ENCODE results near the gene KHDC4.
A peak's percentile ranks its signal among the peaks of the same experiment; 100 is the strongest.

Gene KHDC4

DNA sequence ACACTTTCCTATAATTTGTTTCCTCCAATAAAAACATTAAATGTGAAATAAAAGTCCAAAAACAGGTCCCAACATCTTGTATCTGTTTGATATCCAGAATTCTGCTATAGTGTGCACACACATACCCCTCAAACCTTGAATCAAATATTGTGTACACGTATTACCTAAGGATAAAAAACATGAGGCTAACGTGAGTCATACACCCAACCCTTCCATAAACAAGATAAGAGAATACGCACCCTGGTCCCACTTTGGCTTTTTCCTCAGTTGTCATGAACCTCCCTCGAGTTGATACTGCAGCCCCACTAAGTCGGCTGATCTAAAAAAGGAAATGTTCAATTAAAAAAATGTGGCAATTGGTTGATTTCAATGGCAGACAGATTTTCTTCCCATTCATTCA lies 5.2 kb downstream of the KHDC4 start:
- POLR2A ChIA-PET = interaction anchor here (0.9 kb wide), 1 partner anchor 13 kb away, joined by 4 read pairs; no protein-coding TSS in a partner anchor
- TF ChIP-seq PRDM4 (tag by site-specific recombination; IDR thresholded peaks at IDR 0.05) (no peak), YY1 (tag by site-specific recombination; IDR thresholded peaks at IDR 0.05) (no peak), OVOL3 (tag by site-specific recombination; IDR thresholded peaks at IDR 0.05) (no peak), TSHZ1 (tag by site-specific recombination; IDR thresholded peaks at IDR 0.05; ENCODE audit: borderline replicate concordance) (no peak), ZNF76 (tag by site-specific recombination; IDR thresholded peaks at IDR 0.05; ENCODE audit: borderline replicate concordance, low read depth) (no peak), ZNF138 (tag by site-specific recombination; IDR thresholded peaks at IDR 0.05; ENCODE audit: borderline replicate concordance) (no peak), SCRT1 (tag by site-specific recombination; IDR thresholded peaks at IDR 0.05; ENCODE audit: borderline replicate concordance) (no peak), ZNF624 (tag by site-specific recombination; IDR thresholded peaks at IDR 0.05) (no peak), ZNF391 (tag by site-specific recombination; IDR thresholded peaks at IDR 0.05; ENCODE audit: borderline replicate concordance, low read depth) (no peak), ZNF426 (tag by site-specific recombination; IDR thresholded peaks at IDR 0.05) (no peak), ZNF354C (tag by site-specific recombination; IDR thresholded peaks at IDR 0.05; ENCODE audit: borderline replicate concordance, low read depth) (no peak), ZNF555 (tag by site-specific recombination; conservative IDR thresholded peaks at IDR 0.05) (no peak), HOXA7 (CRISPR knock-in tag; IDR thresholded peaks at IDR 0.05; ENCODE audit: borderline replicate concordance) (no peak), ZNF670 (tag by site-specific recombination; IDR thresholded peaks at IDR 0.05; ENCODE audit: low read depth) (no peak), ZBTB17 (tag by site-specific recombination; IDR thresholded peaks at IDR 0.05) (no peak), RBAK (tag by site-specific recombination; IDR thresholded peaks at IDR 0.05) (no peak), ZNF248 (tag by site-specific recombination; IDR thresholded peaks at IDR 0.05) (no peak), ZNF560 (tag by site-specific recombination; IDR thresholded peaks at IDR 0.05; ENCODE audit: borderline replicate concordance) (no peak)
- H3K36me3 ChIP-seq (ENCODE audit: control insufficient read depth in 2 of 2, insufficient read depth in 1 of 2, low read length in 2 of 2) = peaks cover 81 to 98% of the 10 kb centered on the region in 2 experiments
- no peaks in the 10 kb centered on the region; the same call in none of the 2 replicates for H3K4me1 ChIP-seq (ENCODE audit: control insufficient read depth, insufficient read depth, low read length)
- H3K27ac ChIP-seq (ENCODE audit: extremely low read depth, low read depth, low read length) = peak overlapping the region; percentile 35
- no peak overlapping the region for H3K4me3 ChIP-seq (ENCODE audit: low read depth, low read length)
- no peaks in the 10 kb centered on the region for H3K9me3 ChIP-seq (ENCODE audit: control insufficient read depth, insufficient read depth, low read depth, low read length)
- CTCF ChIA-PET = no interaction called here

GRCh38 chr1:155925506-155925905 lies 8.7 kb downstream of the KHDC4 start:
- Histone ChIP-seq H3K9me3 (ENCODE audit: control insufficient read depth, insufficient read depth, low read depth, low read length) (no peaks in the 10 kb centered on the region), H3K27ac (ENCODE audit: extremely low read depth, low read depth, low read length) (no peak overlapping the region), H3K4me3 (ENCODE audit: low read depth, low read length) (no peak overlapping the region), H3K4me1 (ENCODE audit: control insufficient read depth, insufficient read depth, low read length) (no peaks in the 10 kb centered on the region), H3K36me3 (ENCODE audit: control insufficient read depth in 2 of 2, insufficient read depth in 1 of 2, low read length in 2 of 2) (peaks cover 90 to 100% of the 10 kb centered on the region in 2 experiments)
- TF ChIP-seq ZBTB17 (tag by site-specific recombination; IDR thresholded peaks at IDR 0.05) (no peak), ZFP3 (tag by site-specific recombination; IDR thresholded peaks at IDR 0.05; ENCODE audit: low read depth) (no peak)
- ChIA-PET POLR2A (interaction anchor here (0.6 to 0.7 kb wide), 2 partner anchors 200 to 412 kb away, joined by 4 read pairs; no protein-coding TSS in a partner anchor), CTCF (interaction anchor here (1.1 kb wide), 1 partner anchor 12 kb away, joined by 3 read pairs; no protein-coding TSS in a partner anchor)

All from HEK293 (cell line).